ENCODE data around the gene TBC1D22A.

GRCh38 chr22:46748908-46749675 lies 13.4 kb upstream of the TBC1D22A start:
- TF ChIP-seq CTCF (conservative IDR thresholded peaks at IDR 0.05; ENCODE audit: low read depth, low read length) (no peak), EZH2 (IDR thresholded peaks at IDR 0.05; ENCODE audit: low read length, unreplicated experiment) (no peak)

All from PC-3 (cell line).